PC-3 (cell line): ENCODE measurements around the gene CHRND.

Source experiments
- EZH2 ChIP-seq: fragments of 300-600 bp; sonication (generic); IDR thresholded peaks from one replicate; pipeline ENCODE4 v1.6.1; 2017; ENCODE audit warnings: antibody characterized with exemption, mild to moderate bottlenecking, low read length; ENCODE audit not compliant: unreplicated experiment
- EZH2phosphoT487 ChIP-seq: fragments of 300-600 bp; sonication (generic); IDR thresholded peaks from 2 replicates; pipeline ENCODE4 v1.6.1; 2018; ENCODE audit warnings: mild to moderate bottlenecking, antibody characterized with exemption, low read length, borderline replicate concordance
- TF ChIP-seq, protein P1 (sequence below): fragments of 300-600 bp; sonication (generic); conservative IDR thresholded peaks from 2 replicates; pipeline ENCODE4 v1.5.1; 2017; ENCODE audit warnings: antibody characterized with exemption, low read depth, mild to moderate bottlenecking, low read length

DNA sequence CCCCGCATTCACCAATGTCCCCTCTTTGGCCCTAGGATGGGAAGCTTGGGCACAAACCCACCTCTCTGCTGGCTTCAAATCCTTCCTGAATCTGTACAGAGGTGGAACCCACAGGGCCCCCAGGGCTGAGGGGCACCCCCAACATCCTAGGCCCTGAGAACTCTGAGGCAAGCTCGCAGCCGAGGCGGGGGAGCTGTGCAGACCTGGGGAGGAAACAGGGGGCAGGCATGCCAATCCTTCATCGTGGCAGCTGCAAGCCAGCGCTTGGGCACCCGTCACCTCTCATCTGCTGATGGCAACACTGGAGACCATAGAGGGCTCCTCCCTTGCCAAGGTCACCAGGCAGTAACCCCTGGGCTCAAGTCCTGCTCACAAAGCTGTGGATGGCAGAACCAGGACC, 49.2 kb upstream of the CHRND start:
- TF ChIP-seq, protein P1, sequence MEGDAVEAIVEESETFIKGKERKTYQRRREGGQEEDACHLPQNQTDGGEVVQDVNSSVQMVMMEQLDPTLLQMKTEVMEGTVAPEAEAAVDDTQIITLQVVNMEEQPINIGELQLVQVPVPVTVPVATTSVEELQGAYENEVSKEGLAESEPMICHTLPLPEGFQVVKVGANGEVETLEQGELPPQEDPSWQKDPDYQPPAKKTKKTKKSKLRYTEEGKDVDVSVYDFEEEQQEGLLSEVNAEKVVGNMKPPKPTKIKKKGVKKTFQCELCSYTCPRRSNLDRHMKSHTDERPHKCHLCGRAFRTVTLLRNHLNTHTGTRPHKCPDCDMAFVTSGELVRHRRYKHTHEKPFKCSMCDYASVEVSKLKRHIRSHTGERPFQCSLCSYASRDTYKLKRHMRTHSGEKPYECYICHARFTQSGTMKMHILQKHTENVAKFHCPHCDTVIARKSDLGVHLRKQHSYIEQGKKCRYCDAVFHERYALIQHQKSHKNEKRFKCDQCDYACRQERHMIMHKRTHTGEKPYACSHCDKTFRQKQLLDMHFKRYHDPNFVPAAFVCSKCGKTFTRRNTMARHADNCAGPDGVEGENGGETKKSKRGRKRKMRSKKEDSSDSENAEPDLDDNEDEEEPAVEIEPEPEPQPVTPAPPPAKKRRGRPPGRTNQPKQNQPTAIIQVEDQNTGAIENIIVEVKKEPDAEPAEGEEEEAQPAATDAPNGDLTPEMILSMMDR = no peak
- TF ChIP-seq EZH2 = no peak
- TF ChIP-seq EZH2phosphoT487 = no peak
